GM10266 (cell line): ENCODE measurements around the gene CD274.

ENCODE experiments used
- DNase-seq: peaks from one replicate; pipeline ENCODE4 v3.0.0; 2012; ENCODE audit errors: extremely low spot score
- CTCF ChIP-seq: IDR thresholded peaks from 2 replicates; pipeline ENCODE4 v1.5.1; 2012; ENCODE audit warnings: mild to moderate bottlenecking, low read depth; ENCODE audit not compliant: control insufficient read depth, insufficient read depth; ENCODE audit errors: missing control alignments

CD274 gene

GRCh38 chr9:5512658-5513452, 62.5 kb downstream of the CD274 start:
- no peak for DNase-seq
- no peak for TF ChIP-seq CTCF

GRCh38 chr9:5513966-5514616, 63.7 kb downstream of the CD274 start:
- no peak for TF ChIP-seq CTCF
- no peak for DNase-seq

GRCh38 chr9:5514617-5515260, 64.4 kb downstream of the CD274 start:
- TF ChIP-seq CTCF = no peak
- DNase-seq = no peak

GRCh38 chr9:5515261-5515650, 64.9 kb downstream of the CD274 start:
- DNase-seq = no peak
- no peak for TF ChIP-seq CTCF

GRCh38 chr9:5516453-5517220, 66.3 kb downstream of the CD274 start:
- DNase-seq = no peak
- TF ChIP-seq CTCF = no peak

- TF ChIP-seq CTCF = no peak
- peak; percentile 24 for DNase-seq
These were observed 68.0 kb downstream of the CD274 start for GRCh38 chr9:5518171-5518936.
